MCF 10A (cell line): ENCODE measurements around the gene CYP2R1. TPM values are rescaled to one million over a fixed set of nuclear protein-coding genes. Genes with fewer than 3 reads are reported as not detected.
"Not testable (repeated sequence)": the region's sequence is repeated elsewhere in the genome, so short reads cannot be mapped to it uniquely, and the experiment has no call there.

Source experiments
- BruUV-seq: library from RNA; stranded (reverse); fragments of 400-500 nt; replicated peaks from 2 replicates; lab custom pipeline; 2021; lab: Mats Ljungman, UMichigan
- CTCF ChIA-PET: fragments of 300-600 bp; sonication (Branson Sonifier 250); formaldehyde crosslinking; extraction: SDS; loops from one replicate; lab custom pipeline; 2021; ENCODE audit warnings: antibody characterized with exemption, inconsistent platforms; lab: Yijun Ruan, JAX
- POLR2A ChIA-PET: fragments of 300-600, 350-650 bp; sonication (Branson Sonifier 250); formaldehyde crosslinking; extraction: SDS; loops from one replicate; lab custom pipeline; 2020; ENCODE audit warnings: antibody characterized with exemption, inconsistent platforms; lab: Yijun Ruan, JAX
- DNase-seq: peaks from one replicate; pipeline ENCODE4 v3.0.0-alpha.2; 2018; ENCODE audit not compliant: unreplicated experiment
- H3K27ac Mint-ChIP-seq: one replicate; pipeline ENCODE4 v1.8.0; 2022; ENCODE audit warnings: mild to moderate bottlenecking, low read depth, mixed read lengths; ENCODE audit not compliant: unreplicated experiment
- H3K27me3 Mint-ChIP-seq: one replicate; pipeline ENCODE4 v1.8.0; 2022; ENCODE audit warnings: mixed read lengths; ENCODE audit not compliant: insufficient read depth, unreplicated experiment
- H3K36me3 Mint-ChIP-seq: one replicate; pipeline ENCODE4 v1.8.0; 2022; ENCODE audit warnings: mild to moderate bottlenecking, moderate library complexity, mixed read lengths; ENCODE audit not compliant: insufficient read depth, unreplicated experiment
- H3K4me1 Mint-ChIP-seq: one replicate; pipeline ENCODE4 v1.8.0; 2022; ENCODE audit warnings: mixed read lengths; ENCODE audit not compliant: insufficient read depth, unreplicated experiment
- H3K4me3 Mint-ChIP-seq: one replicate; pipeline ENCODE4 v1.8.0; 2022; ENCODE audit warnings: mild to moderate bottlenecking, moderate library complexity, mixed read lengths; ENCODE audit not compliant: unreplicated experiment
- H3K9me3 Mint-ChIP-seq: one replicate; pipeline ENCODE4 v1.8.0; 2022; ENCODE audit warnings: mixed read lengths; ENCODE audit not compliant: unreplicated experiment
- CTCF ChIP-seq: fragments of 200-600 bp; IDR thresholded peaks from one replicate; pipeline ENCODE4 v1.8.0; 2022; ENCODE audit warnings: antibody characterized with exemption, mild to moderate bottlenecking; ENCODE audit not compliant: unreplicated experiment
- intact Hi-C: fragments of 100-400 bp; cut with micrococcal nuclease; formaldehyde crosslinking; loops from 2 replicates; pipeline ENCODE4 v1.14.1; 2022
- total RNA-seq: library from RNA; stranded (reverse); gene quantifications from 2 replicates; pipeline ENCODE4 v1.2.3, GENCODE V29; 2022

The CYP2R1 gene
- total RNA-seq, 1 experiment from 2014 or later, result 20.5 TPM

- no peak overlapping the region for H3K27ac Mint-ChIP-seq
- no peaks in the 10 kb centered on the region for H3K27me3 Mint-ChIP-seq
- H3K4me1 Mint-ChIP-seq, result peaks cover 12% of the 10 kb centered on the region
- DNase-seq, result no peak
- no peak for TF ChIP-seq CTCF
- ChIA-PET POLR2A (interaction anchor here (0.6 to 1.6 kb wide), 2 partner anchors 19 to 31 kb away, joined by 3 to 4 read pairs; partner anchors contain the start of gene CYP2R1), CTCF (interaction anchor here (0.6 to 1.6 kb wide), 2 partner anchors 35 to 79 kb away, joined by 3 to 5 read pairs; no protein-coding TSS in a partner anchor)
- intact Hi-C loops, result no loop called here
- H3K9me3 Mint-ChIP-seq, result no peaks in the 10 kb centered on the region
- peaks cover 6% of the 10 kb centered on the region for H3K36me3 Mint-ChIP-seq
- BruUV-seq, result no TSS peak
- H3K4me3 Mint-ChIP-seq, result no peak overlapping the region
These were observed 20.0 kb downstream of the CYP2R1 start for GRCh38 chr11:14872032-14872431.

GRCh38 chr11:14863775-14864174 is 28.3 kb downstream of the CYP2R1 start:
- H3K27ac Mint-ChIP-seq, H3K4me1 Mint-ChIP-seq, POLR2A ChIA-PET, intact Hi-C loops, DNase-seq, H3K4me3 Mint-ChIP-seq, BruUV-seq, H3K36me3 Mint-ChIP-seq, CTCF ChIA-PET, H3K27me3 Mint-ChIP-seq: not testable (repeated sequence)
- H3K9me3 Mint-ChIP-seq, result peaks cover 17% of the 10 kb centered on the region

GRCh38 chr11:14861680-14862079 is 30.4 kb downstream of the CYP2R1 start:
- intact Hi-C loops, result no loop called here
- CTCF ChIA-PET, result interaction anchor here (1.5 to 2.1 kb wide), 2 partner anchors 30 to 46 kb away, joined by 4 to 7 read pairs; partner anchors contain the start of gene CYP2R1
- Mint-ChIP-seq H3K27ac (no peak overlapping the region), H3K36me3 (no peaks in the 10 kb centered on the region), H3K4me1 (no peaks in the 10 kb centered on the region), H3K4me3 (no peak overlapping the region), H3K9me3 (peaks cover 17% of the 10 kb centered on the region), H3K27me3 (peaks cover 13% of the 10 kb centered on the region)
- TF ChIP-seq CTCF, result no peak
- no TSS peak for BruUV-seq
- no peak for DNase-seq
- POLR2A ChIA-PET, result interaction anchor here (0.9 kb wide), 1 partner anchor 30 kb away, joined by 3 read pairs; no protein-coding TSS in a partner anchor

GRCh38 chr11:14860511-14860910 is 31.5 kb downstream of the CYP2R1 start:
- Mint-ChIP-seq H3K27ac (no peak overlapping the region), H3K4me1 (no peaks in the 10 kb centered on the region), H3K36me3 (no peaks in the 10 kb centered on the region), H3K4me3 (no peak overlapping the region), H3K27me3 (peaks cover 22% of the 10 kb centered on the region), H3K9me3 (peaks cover 17% of the 10 kb centered on the region)
- no peak for TF ChIP-seq CTCF
- BruUV-seq, result no TSS peak
- no peak for DNase-seq
- ChIA-PET POLR2A (no interaction called here), CTCF (interaction anchor here (0.7 to 2.1 kb wide), 4 partner anchors 31 to 742 kb away, joined by 3 to 7 read pairs (median 4); partner anchors contain the start of gene CYP2R1)
- intact Hi-C loops, result no loop called here
